ENCODE data around the gene HSP90AB1. TPM values are rescaled to one million over a fixed set of nuclear protein-coding genes. Genes with fewer than 3 reads are reported as not detected.

The HSP90AB1 gene
- total RNA-seq, 1 donor from 2014 or later: 508 TPM

- Mint-ChIP-seq H3K36me3 (ENCODE audit: low read depth) (no peaks in the 10 kb centered on the region), H3K4me3 (ENCODE audit: unreplicated experiment) (no peak overlapping the region), H3K27ac (ENCODE audit: unreplicated experiment) (no peak overlapping the region), H3K9me3 (ENCODE audit: low read depth) (no peaks in the 10 kb centered on the region), H3K27me3 (ENCODE audit: low read depth) (peaks cover 23% of the 10 kb centered on the region), H3K4me1 (ENCODE audit: low read depth) (peaks cover 36% of the 10 kb centered on the region)
- TF ChIP-seq CTCF (IDR thresholded peaks at IDR 0.05): no peak
- DNase-seq (ENCODE audit: low spot score): peak; percentile 22
Measured at GRCh38 chr6:44267252-44267651, 20.4 kb downstream of the HSP90AB1 start.

- Mint-ChIP-seq H3K4me1 (ENCODE audit: low read depth) (peaks cover 28% of the 10 kb centered on the region), H3K27me3 (ENCODE audit: low read depth) (peaks cover 30% of the 10 kb centered on the region), H3K4me3 (ENCODE audit: unreplicated experiment) (no peak overlapping the region), H3K27ac (ENCODE audit: unreplicated experiment) (no peak overlapping the region), H3K9me3 (ENCODE audit: low read depth) (no peaks in the 10 kb centered on the region), H3K36me3 (ENCODE audit: low read depth) (no peaks in the 10 kb centered on the region)
- DNase-seq (ENCODE audit: low spot score): peak; percentile 25
- TF ChIP-seq CTCF (IDR thresholded peaks at IDR 0.05): peak; percentile 94
Measured at GRCh38 chr6:44268095-44268628, 21.3 kb downstream of the HSP90AB1 start.

- H3K9me3 Mint-ChIP-seq (ENCODE audit: low read depth): no peaks in the 10 kb centered on the region
- TF ChIP-seq CTCF (IDR thresholded peaks at IDR 0.05): no peak
- peaks cover 16% of the 10 kb centered on the region for H3K4me1 Mint-ChIP-seq (ENCODE audit: low read depth)
- H3K36me3 Mint-ChIP-seq (ENCODE audit: low read depth): no peaks in the 10 kb centered on the region
- H3K27me3 Mint-ChIP-seq (ENCODE audit: low read depth): peaks cover 37% of the 10 kb centered on the region
- no peak overlapping the region for H3K27ac Mint-ChIP-seq (ENCODE audit: unreplicated experiment)
- DNase-seq (ENCODE audit: low spot score): no peak
- peak overlapping the region; percentile 58 for H3K4me3 Mint-ChIP-seq (ENCODE audit: unreplicated experiment)
Measured at GRCh38 chr6:44269178-44269920, 22.4 kb downstream of the HSP90AB1 start.

- Mint-ChIP-seq H3K27ac (ENCODE audit: unreplicated experiment) (no peak within 1 kb of the TSS), H3K4me1 (ENCODE audit: low read depth) (peaks cover 9% of the 10 kb centered on the region), H3K9me3 (ENCODE audit: low read depth) (no peaks in the 10 kb centered on the region), H3K4me3 (ENCODE audit: unreplicated experiment) (peak within 1 kb of the TSS; percentile 58), H3K36me3 (ENCODE audit: low read depth) (no peaks in the 10 kb centered on the region), H3K27me3 (ENCODE audit: low read depth) (peaks cover 38% of the 10 kb centered on the region)
- no peak for DNase-seq (ENCODE audit: low spot score)
- no peak for TF ChIP-seq CTCF (IDR thresholded peaks at IDR 0.05)
Measured at GRCh38 chr6:44269921-44270525, 23.1 kb downstream of the HSP90AB1 start, which contains the start of gene TMEM151B. Gene TMEM151B, plus strand, starts transcription at chr6:44270450. Its CDS starts 293 bp downstream, at chr6:44270743.

GRCh38 chr6:44270526-44271405, 23.9 kb downstream of the HSP90AB1 start:
- peaks cover 4% of the 10 kb centered on the region for H3K4me1 Mint-ChIP-seq (ENCODE audit: low read depth)
- no peaks in the 10 kb centered on the region for H3K9me3 Mint-ChIP-seq (ENCODE audit: low read depth)
- DNase-seq (ENCODE audit: low spot score): no peak
- H3K4me3 Mint-ChIP-seq (ENCODE audit: unreplicated experiment): peak overlapping the region; percentile 45
- H3K27ac Mint-ChIP-seq (ENCODE audit: unreplicated experiment): no peak overlapping the region
- peaks cover 38% of the 10 kb centered on the region for H3K27me3 Mint-ChIP-seq (ENCODE audit: low read depth)
- no peak for TF ChIP-seq CTCF (IDR thresholded peaks at IDR 0.05)
- H3K36me3 Mint-ChIP-seq (ENCODE audit: low read depth): no peaks in the 10 kb centered on the region
